Ovary (tissue), 3 donors: Measurements from ENCODE around the gene DNAI1.

Experiments used
- CTCF ChIP-seq, 3 donors: fragments of 450-650 bp in 2 of 3; fragments of 200-600 bp in 1 of 3; IDR thresholded peaks; one replicate each; pipeline versions ENCODE4 v1.5.1 to v1.8.0; 2016 to 2022; ENCODE audit warnings: antibody characterized with exemption in 3 of 3, mild to moderate bottlenecking in 1 of 3
- EP300 ChIP-seq: sonication (generic); formaldehyde crosslinking; IDR thresholded peaks from one replicate; pipeline ENCODE4 v1.6.1; 2017; ENCODE audit warnings: antibody characterized with exemption
- POLR2A ChIP-seq: fragments of 450-650 bp; IDR thresholded peaks from one replicate; pipeline ENCODE4 v1.6.1; 2017; ENCODE audit warnings: antibody characterized with exemption, mild to moderate bottlenecking, moderate library complexity
- donor health status: DM: no; HTN: no; CAD: no.

DNA sequence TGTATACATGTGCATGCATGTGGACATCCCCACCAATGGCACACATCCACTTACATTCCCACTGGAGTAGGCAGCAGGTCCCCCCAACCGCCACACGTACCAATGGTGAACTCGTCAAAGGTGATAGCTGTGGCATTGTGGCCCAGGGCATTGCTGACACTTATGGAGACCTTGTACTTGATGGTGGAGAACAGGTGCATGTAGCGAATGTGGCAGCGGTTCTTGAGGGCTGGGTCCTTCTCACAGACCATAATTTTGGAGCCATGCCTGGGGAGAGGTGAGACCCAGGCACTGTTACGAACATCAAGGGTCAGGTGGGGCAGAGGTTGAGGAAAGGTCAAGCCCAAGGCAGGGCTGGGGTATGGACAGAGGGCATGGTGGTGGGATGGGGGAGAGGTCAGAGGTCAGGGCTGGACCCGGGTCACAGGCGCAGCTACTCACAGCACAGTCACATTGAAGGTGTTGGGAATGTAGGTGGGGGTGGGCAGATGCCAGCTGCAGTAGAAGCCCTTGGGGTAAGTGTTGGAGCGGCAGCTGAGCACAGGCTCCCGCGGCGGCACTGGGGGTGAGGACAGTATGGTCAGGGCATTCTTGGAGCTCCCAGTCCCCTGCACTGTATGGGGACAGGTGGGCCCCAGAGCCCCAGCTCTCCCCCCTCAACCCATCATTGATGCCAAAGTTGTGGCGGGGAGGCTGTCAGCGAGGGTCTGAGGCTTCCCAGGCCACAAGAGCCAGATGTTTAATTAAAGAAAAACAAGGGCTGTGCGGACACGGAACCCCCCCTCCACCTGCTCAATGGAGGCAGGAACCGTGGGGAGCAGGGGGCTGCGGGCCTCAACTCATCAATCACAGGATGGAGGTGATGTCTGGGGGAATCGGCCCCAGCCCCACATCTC is 99.1 kb downstream of the DNAI1 start:
- no peak for TF ChIP-seq CTCF (IDR thresholded peaks at IDR 0.05)
- no peak for TF ChIP-seq POLR2A
- TF ChIP-seq EP300: no peak
